ENCODE measurements around the gene UNC50.

Gene UNC50

DNA sequence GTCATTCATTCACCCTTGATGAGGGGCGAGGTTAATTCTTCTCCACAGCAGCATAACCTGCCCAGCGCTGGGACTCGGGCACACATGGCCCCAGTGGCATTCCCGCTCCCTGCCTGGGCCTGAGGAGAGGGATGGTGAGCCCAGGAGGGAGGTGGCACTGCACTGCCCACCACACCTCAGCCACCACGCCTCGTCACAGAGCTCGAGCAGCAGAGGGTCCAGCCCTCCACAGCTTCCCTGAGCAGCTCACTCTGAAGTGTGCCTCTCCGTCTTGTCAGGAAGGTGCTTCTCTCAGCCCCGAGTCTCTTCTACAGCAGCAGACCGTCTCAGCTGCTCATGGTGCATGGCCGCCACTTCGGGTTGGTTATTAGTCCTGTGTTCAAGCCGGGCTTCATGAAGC is 35.0 kb upstream of the UNC50 start:
- no peak overlapping the region for H3K9ac ChIP-seq (ENCODE audit: low read length)
- no peaks in the 10 kb centered on the region for H3K36me3 ChIP-seq (ENCODE audit: low read length)

DNA sequence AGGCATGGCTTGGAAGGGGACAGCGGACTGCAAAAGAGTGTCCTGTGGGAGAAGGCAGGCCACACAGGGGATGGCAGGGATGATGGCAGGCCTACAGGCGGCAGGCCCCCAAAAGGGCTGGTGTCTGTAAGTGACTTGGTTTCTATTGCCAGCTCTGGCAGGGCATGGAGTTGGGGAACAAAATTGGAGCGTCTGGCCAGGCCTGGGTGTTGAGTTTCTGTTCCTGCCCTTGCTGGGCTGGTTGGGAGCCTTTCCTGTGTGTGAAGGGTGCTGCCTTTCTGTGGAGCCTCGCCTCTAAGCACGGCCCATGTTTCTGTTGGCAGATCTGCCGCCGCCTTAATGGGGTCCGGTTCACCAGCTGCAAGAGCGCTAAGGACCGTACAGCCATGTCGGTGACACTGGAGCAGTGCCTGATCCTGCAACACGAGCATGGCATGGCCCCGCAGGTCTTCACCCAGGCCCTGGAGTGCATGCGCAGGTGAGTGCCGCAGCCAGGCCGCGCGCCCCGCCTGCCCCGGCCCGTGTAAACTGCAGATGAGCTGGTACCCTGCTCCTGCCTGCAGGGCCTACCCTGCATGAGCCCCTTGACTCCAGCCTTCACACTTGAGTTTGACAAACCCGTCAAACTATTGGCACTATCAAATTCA is 31.6 kb upstream of the UNC50 start:
- H3K4me2 ChIP-seq (ENCODE audit: low read depth, low read length, poor library complexity, severe bottlenecking): no peak overlapping the region
- H4K20me1 ChIP-seq (ENCODE audit: low read depth, low read length): no peaks in the 10 kb centered on the region
- H3K36me3 ChIP-seq (ENCODE audit: low read length): no peaks in the 10 kb centered on the region
- H3K79me2 ChIP-seq (ENCODE audit: insufficient read depth, low read length): no peaks in the 10 kb centered on the region
- no peak overlapping the region for H3K9ac ChIP-seq (ENCODE audit: low read length)
- TF ChIP-seq EZH2phosphoT487 (conservative IDR thresholded peaks at IDR 0.05; ENCODE audit: low read length): no peak
- TF ChIP-seq, protein P1, sequence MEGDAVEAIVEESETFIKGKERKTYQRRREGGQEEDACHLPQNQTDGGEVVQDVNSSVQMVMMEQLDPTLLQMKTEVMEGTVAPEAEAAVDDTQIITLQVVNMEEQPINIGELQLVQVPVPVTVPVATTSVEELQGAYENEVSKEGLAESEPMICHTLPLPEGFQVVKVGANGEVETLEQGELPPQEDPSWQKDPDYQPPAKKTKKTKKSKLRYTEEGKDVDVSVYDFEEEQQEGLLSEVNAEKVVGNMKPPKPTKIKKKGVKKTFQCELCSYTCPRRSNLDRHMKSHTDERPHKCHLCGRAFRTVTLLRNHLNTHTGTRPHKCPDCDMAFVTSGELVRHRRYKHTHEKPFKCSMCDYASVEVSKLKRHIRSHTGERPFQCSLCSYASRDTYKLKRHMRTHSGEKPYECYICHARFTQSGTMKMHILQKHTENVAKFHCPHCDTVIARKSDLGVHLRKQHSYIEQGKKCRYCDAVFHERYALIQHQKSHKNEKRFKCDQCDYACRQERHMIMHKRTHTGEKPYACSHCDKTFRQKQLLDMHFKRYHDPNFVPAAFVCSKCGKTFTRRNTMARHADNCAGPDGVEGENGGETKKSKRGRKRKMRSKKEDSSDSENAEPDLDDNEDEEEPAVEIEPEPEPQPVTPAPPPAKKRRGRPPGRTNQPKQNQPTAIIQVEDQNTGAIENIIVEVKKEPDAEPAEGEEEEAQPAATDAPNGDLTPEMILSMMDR (IDR thresholded peaks at IDR 0.05; ENCODE audit: insufficient read depth, low read length, poor library complexity, severe bottlenecking): no peak
- H3K4me3 ChIP-seq (ENCODE audit: insufficient read depth, low read length, poor library complexity, severe bottlenecking): no peak overlapping the region
- H3K27me3 ChIP-seq (ENCODE audit: low read length): no peaks in the 10 kb centered on the region
- no peak overlapping the region for H2AFZ ChIP-seq (ENCODE audit: low read depth, low read length, severe bottlenecking)
- no peak overlapping the region for H3K27ac ChIP-seq (ENCODE audit: low read depth, low read length)
- no peaks in the 10 kb centered on the region for H3F3A ChIP-seq (ENCODE audit: insufficient read depth)
- H3K9me3 ChIP-seq (ENCODE audit: insufficient read depth, low read length): no peaks in the 10 kb centered on the region
- no peaks in the 10 kb centered on the region for H3K9me2 ChIP-seq (replicated peaks; ENCODE audit: insufficient read depth, low read length)

More for the DNA sequence above, 35.0 kb upstream of the UNC50 start:
- no peaks in the 10 kb centered on the region for H3K27me3 ChIP-seq (ENCODE audit: low read length)
- TF ChIP-seq EZH2phosphoT487 (conservative IDR thresholded peaks at IDR 0.05; ENCODE audit: low read length): no peak
- TF ChIP-seq, protein P1 (IDR thresholded peaks at IDR 0.05; ENCODE audit: insufficient read depth, low read length, poor library complexity, severe bottlenecking): no peak
- H3K4me3 ChIP-seq (ENCODE audit: insufficient read depth, low read length, poor library complexity, severe bottlenecking): no peak overlapping the region
- no peaks in the 10 kb centered on the region for H3K9me3 ChIP-seq (ENCODE audit: insufficient read depth, low read length)
- H3K79me2 ChIP-seq (ENCODE audit: insufficient read depth, low read length): no peaks in the 10 kb centered on the region
- H3K9me2 ChIP-seq (replicated peaks; ENCODE audit: insufficient read depth, low read length): no peaks in the 10 kb centered on the region
- H2AFZ ChIP-seq (ENCODE audit: low read depth, low read length, severe bottlenecking): no peak overlapping the region
- no peaks in the 10 kb centered on the region for H3F3A ChIP-seq (ENCODE audit: insufficient read depth)
- H4K20me1 ChIP-seq (ENCODE audit: low read depth, low read length): no peaks in the 10 kb centered on the region
- H3K27ac ChIP-seq (ENCODE audit: low read depth, low read length): no peak overlapping the region
- H3K4me2 ChIP-seq (ENCODE audit: low read depth, low read length, poor library complexity, severe bottlenecking): no peak overlapping the region

DNA sequence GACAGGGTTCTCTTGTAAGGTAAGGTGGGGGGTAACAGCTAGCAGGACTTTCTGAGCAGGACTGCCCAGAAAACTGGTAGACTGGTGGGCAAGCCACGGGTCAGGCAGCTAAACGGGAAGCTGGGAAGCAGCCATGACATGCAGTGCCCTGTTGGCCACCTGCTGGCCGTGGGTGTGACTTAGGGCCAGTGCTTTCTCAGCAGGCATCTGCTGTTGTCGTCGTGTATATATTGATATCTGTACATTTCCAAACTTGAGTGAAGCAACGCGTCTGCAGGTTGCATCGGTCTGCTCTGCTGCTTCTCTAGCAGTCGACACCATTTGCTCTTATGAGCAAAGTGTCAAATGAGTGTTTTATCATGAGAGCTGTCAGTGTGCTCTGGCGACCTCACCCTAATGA is 31.1 kb upstream of the UNC50 start:
- TF ChIP-seq EZH2phosphoT487 (conservative IDR thresholded peaks at IDR 0.05; ENCODE audit: low read length): no peak
- TF ChIP-seq, protein P1 (IDR thresholded peaks at IDR 0.05; ENCODE audit: insufficient read depth, low read length, poor library complexity, severe bottlenecking): no peak
- no peak overlapping the region for H2AFZ ChIP-seq (ENCODE audit: low read depth, low read length, severe bottlenecking)
- no peaks in the 10 kb centered on the region for H3F3A ChIP-seq (ENCODE audit: insufficient read depth)
- H3K9me3 ChIP-seq (ENCODE audit: insufficient read depth, low read length): no peaks in the 10 kb centered on the region
- H3K36me3 ChIP-seq (ENCODE audit: low read length): no peaks in the 10 kb centered on the region
- H3K4me3 ChIP-seq (ENCODE audit: insufficient read depth, low read length, poor library complexity, severe bottlenecking): no peak overlapping the region
- no peaks in the 10 kb centered on the region for H4K20me1 ChIP-seq (ENCODE audit: low read depth, low read length)
- no peaks in the 10 kb centered on the region for H3K79me2 ChIP-seq (ENCODE audit: insufficient read depth, low read length)
- H3K4me2 ChIP-seq (ENCODE audit: low read depth, low read length, poor library complexity, severe bottlenecking): no peak overlapping the region
- H3K27ac ChIP-seq (ENCODE audit: low read depth, low read length): no peak overlapping the region
- H3K9me2 ChIP-seq (replicated peaks; ENCODE audit: insufficient read depth, low read length): no peaks in the 10 kb centered on the region
- no peaks in the 10 kb centered on the region for H3K27me3 ChIP-seq (ENCODE audit: low read length)
- H3K9ac ChIP-seq (ENCODE audit: low read length): no peak overlapping the region

All from SU-DHL-6 (cell line).